Measurements from ENCODE around the gene ADGRG6. TPM values are rescaled to one million over a fixed set of nuclear protein-coding genes. Genes with fewer than 3 reads are reported as not detected.

Gene ADGRG6
- total and polyA plus RNA-seq, 2 donors (not counting 1 experiment from before 2014, with no cell fraction given): 0.03 TPM; not detected in 1

DNA sequence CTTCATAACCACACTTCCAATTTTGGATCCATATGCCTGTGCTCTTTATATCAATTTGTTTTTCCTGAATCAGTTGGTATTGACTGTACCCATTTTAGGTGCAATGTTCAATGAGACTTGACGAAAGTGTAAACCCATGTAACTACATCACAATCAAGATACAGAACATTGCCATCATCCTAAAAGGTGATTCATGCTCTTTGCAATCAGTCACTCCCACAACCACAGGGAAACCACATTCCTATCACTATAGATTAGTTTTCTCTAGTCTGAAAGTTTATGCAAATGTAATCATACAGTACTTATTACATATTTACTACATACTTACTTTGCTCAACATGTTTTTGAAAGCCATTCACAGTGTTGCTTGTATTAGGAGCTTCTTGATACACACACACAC, 167.4 kb downstream of the ADGRG6 start:
- intact Hi-C loops (cut with micrococcal nuclease): no loop called here
- Histone ChIP-seq H3K36me3 (replicated peaks in 1 of 2; ENCODE audit: control extremely low read depth in 1 of 2, control insufficient read depth in 1 of 2, extremely low read depth in 1 of 2, insufficient read depth in 2 of 2, low read length in 1 of 2) (no peaks in the 10 kb centered on the region), H3K27me3 (replicated peaks in 1 of 4; ENCODE audit: control extremely low read depth in 1 of 4, control insufficient read depth in 3 of 4, insufficient read depth in 4 of 4, low read length in 3 of 4) (no peaks in the 10 kb centered on the region), H3K27ac (ENCODE audit: low read length in 2 of 2) (no peak overlapping the region), H3K4me3 (ENCODE audit: control extremely low read depth in 1 of 5, extremely low read depth in 1 of 5, insufficient read depth in 1 of 5, low read depth in 2 of 5, low read length in 4 of 5) (no peak overlapping the region), H3K9ac (ENCODE audit: low read length) (no peak overlapping the region), H3K9me3 (ENCODE audit: control extremely low read depth in 1 of 3, control insufficient read depth in 2 of 3, insufficient read depth in 1 of 3, low read length in 2 of 3) (peaks cover 0 to 3% (median 0%) of the 10 kb centered on the region in 3 donors), H3K79me2 (ENCODE audit: control insufficient read depth, insufficient read depth, low read length) (no peaks in the 10 kb centered on the region), H3K4me1 (ENCODE audit: control insufficient read depth in 2 of 2, insufficient read depth in 2 of 2, low read length in 2 of 2) (no peaks in the 10 kb centered on the region), H3K4me2 (replicated peaks; ENCODE audit: low read depth, low read length, poor library complexity, severe bottlenecking) (no peak overlapping the region), H2AFZ (ENCODE audit: insufficient read depth, low read depth, low read length, poor library complexity, severe bottlenecking) (no peak overlapping the region), H4K20me1 (ENCODE audit: control insufficient read depth, insufficient read depth, low read length, poor library complexity, severe bottlenecking) (no peaks in the 10 kb centered on the region)
- DNase-seq: no peak
- CTCF ChIA-PET: no interaction called here
- no peak overlapping the region for H3K27ac Mint-ChIP-seq
- no CpG with 5 or more reads among the region's 1 CpG for WGBS (ENCODE audit: insufficient coverage)
- peaks cover 11% of the 10 kb centered on the region for H3K27me3 Mint-ChIP-seq
- POLR2A ChIA-PET: no interaction called here
- peaks cover 2% of the 10 kb centered on the region for H3K9me3 Mint-ChIP-seq (ENCODE audit: insufficient read depth)
- TF ChIP-seq EZH2 (IDR thresholded peaks at IDR 0.05; ENCODE audit: borderline replicate concordance, insufficient read depth, low read depth, low read length, poor library complexity, severe bottlenecking): no peak
- TF ChIP-seq, protein P1, sequence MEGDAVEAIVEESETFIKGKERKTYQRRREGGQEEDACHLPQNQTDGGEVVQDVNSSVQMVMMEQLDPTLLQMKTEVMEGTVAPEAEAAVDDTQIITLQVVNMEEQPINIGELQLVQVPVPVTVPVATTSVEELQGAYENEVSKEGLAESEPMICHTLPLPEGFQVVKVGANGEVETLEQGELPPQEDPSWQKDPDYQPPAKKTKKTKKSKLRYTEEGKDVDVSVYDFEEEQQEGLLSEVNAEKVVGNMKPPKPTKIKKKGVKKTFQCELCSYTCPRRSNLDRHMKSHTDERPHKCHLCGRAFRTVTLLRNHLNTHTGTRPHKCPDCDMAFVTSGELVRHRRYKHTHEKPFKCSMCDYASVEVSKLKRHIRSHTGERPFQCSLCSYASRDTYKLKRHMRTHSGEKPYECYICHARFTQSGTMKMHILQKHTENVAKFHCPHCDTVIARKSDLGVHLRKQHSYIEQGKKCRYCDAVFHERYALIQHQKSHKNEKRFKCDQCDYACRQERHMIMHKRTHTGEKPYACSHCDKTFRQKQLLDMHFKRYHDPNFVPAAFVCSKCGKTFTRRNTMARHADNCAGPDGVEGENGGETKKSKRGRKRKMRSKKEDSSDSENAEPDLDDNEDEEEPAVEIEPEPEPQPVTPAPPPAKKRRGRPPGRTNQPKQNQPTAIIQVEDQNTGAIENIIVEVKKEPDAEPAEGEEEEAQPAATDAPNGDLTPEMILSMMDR (IDR thresholded peaks at IDR 0.05): no peak
- ATAC-seq (ENCODE audit: low read depth): no peak
- H3K4me1 Mint-ChIP-seq: no peaks in the 10 kb centered on the region
- H3K4me3 Mint-ChIP-seq: no peak overlapping the region

- peaks cover 2% of the 10 kb centered on the region for H3K9me3 Mint-ChIP-seq (ENCODE audit: insufficient read depth)
- Histone ChIP-seq H3K27ac (ENCODE audit: low read length in 2 of 2) (no peak overlapping the region), H4K20me1 (ENCODE audit: control insufficient read depth, insufficient read depth, low read length, poor library complexity, severe bottlenecking) (no peaks in the 10 kb centered on the region), H3K9ac (ENCODE audit: low read length) (no peak overlapping the region), H3K9me3 (ENCODE audit: control extremely low read depth in 1 of 3, control insufficient read depth in 2 of 3, insufficient read depth in 1 of 3, low read length in 2 of 3) (peaks cover 0 to 3% (median 0%) of the 10 kb centered on the region in 3 donors), H3K36me3 (replicated peaks in 1 of 2; ENCODE audit: control extremely low read depth in 1 of 2, control insufficient read depth in 1 of 2, extremely low read depth in 1 of 2, insufficient read depth in 2 of 2, low read length in 1 of 2) (no peaks in the 10 kb centered on the region), H3K4me1 (ENCODE audit: control insufficient read depth in 2 of 2, insufficient read depth in 2 of 2, low read length in 2 of 2) (no peaks in the 10 kb centered on the region), H3K4me2 (replicated peaks; ENCODE audit: low read depth, low read length, poor library complexity, severe bottlenecking) (no peak overlapping the region), H3K4me3 (ENCODE audit: control extremely low read depth in 1 of 5, extremely low read depth in 1 of 5, insufficient read depth in 1 of 5, low read depth in 2 of 5, low read length in 4 of 5) (no peak overlapping the region), H3K79me2 (ENCODE audit: control insufficient read depth, insufficient read depth, low read length) (no peaks in the 10 kb centered on the region), H2AFZ (ENCODE audit: insufficient read depth, low read depth, low read length, poor library complexity, severe bottlenecking) (no peak overlapping the region), H3K27me3 (replicated peaks in 1 of 4; ENCODE audit: control extremely low read depth in 1 of 4, control insufficient read depth in 3 of 4, insufficient read depth in 4 of 4, low read length in 3 of 4) (peaks cover 0 to 3% (median 0%) of the 10 kb centered on the region in 4 experiments)
- ATAC-seq (ENCODE audit: low read depth) (no peak), DNase-seq (no peak)
- intact Hi-C loops (cut with micrococcal nuclease): loop anchor here (10.0 kb wide), 1 partner anchor 864 kb away; no protein-coding TSS in a partner anchor
- TF ChIP-seq EZH2 (IDR thresholded peaks at IDR 0.05; ENCODE audit: borderline replicate concordance, insufficient read depth, low read depth, low read length, poor library complexity, severe bottlenecking): no peak
- TF ChIP-seq, protein P1 (IDR thresholded peaks at IDR 0.05): no peak
- H3K27me3 Mint-ChIP-seq: peaks cover 15% of the 10 kb centered on the region
- ChIA-PET POLR2A (no interaction called here), CTCF (interaction anchor here (1.3 kb wide), 1 partner anchor 1543 kb away, joined by 3 read pairs; no protein-coding TSS in a partner anchor)
- WGBS (ENCODE audit: insufficient coverage): no CpG with 5 or more reads among the region's 1 CpG
- H3K27ac Mint-ChIP-seq: no peak overlapping the region
- H3K4me1 Mint-ChIP-seq: no peaks in the 10 kb centered on the region
- H3K4me3 Mint-ChIP-seq: no peak overlapping the region
Measured at GRCh38 chr6:142470421-142470820, 168.6 kb downstream of the ADGRG6 start.

Data from B cell (primary cell).